ENCODE results near the gene DNAH2. TPM values are rescaled to one million over a fixed set of nuclear protein-coding genes. Genes with fewer than 3 reads are reported as not detected.

DNAH2 gene
- total and polyA plus RNA-seq, 2 of the 13 experiments (the other 11 are each of a cell fraction or from before 2014, with no cell fraction given), result not detected

DNA sequence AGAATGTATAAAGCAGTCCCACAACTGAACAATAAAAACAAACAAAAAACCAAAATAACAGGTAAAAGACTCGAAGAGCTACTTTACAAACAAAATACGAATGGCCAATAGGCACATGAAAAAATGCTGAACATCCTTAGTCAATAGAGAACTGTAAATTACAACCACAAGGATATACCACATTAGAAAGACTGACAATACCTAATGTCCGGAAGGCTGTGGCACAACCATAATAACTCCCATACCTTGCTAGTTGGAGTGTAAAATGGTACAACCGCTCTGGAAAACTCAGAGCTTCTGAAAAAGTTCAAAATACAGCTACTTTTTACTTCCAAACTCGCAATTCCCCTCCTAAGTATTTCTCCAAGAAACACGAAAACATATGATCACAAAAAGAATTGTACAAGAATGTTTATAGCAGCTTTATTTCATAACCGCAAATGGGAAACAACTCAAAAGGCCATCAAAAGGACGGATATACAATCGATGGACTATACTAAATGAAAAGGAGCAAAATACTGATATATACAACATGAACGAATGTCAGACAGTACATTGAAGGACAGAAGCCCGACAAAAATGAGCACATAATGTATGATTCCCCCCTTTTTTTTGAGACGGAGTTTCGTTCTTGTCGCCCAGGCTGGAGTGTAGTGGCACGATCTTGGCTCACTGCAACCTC is 32.6 kb upstream of the DNAH2 start:
- no peak for DNase-seq (ENCODE audit: low spot score)
- no peak for TF ChIP-seq FOXA1 (IDR thresholded peaks at IDR 0.05)
- no peak for TF ChIP-seq FOXA1 (CRISPR knock-in tag; IDR thresholded peaks at IDR 0.05)
- peak; percentile 55; the same call in 1 of the 2 replicates for TF ChIP-seq NAIF1 (CRISPR knock-in tag; IDR thresholded peaks at IDR 0.05; ENCODE audit: borderline replicate concordance)
- TF ChIP-seq, protein P1, sequence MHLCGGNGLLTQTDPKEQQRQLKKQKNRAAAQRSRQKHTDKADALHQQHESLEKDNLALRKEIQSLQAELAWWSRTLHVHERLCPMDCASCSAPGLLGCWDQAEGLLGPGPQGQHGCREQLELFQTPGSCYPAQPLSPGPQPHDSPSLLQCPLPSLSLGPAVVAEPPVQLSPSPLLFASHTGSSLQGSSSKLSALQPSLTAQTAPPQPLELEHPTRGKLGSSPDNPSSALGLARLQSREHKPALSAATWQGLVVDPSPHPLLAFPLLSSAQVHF (CRISPR knock-in tag; IDR thresholded peaks at IDR 0.05), result no peak
- TF ChIP-seq, protein P2, sequence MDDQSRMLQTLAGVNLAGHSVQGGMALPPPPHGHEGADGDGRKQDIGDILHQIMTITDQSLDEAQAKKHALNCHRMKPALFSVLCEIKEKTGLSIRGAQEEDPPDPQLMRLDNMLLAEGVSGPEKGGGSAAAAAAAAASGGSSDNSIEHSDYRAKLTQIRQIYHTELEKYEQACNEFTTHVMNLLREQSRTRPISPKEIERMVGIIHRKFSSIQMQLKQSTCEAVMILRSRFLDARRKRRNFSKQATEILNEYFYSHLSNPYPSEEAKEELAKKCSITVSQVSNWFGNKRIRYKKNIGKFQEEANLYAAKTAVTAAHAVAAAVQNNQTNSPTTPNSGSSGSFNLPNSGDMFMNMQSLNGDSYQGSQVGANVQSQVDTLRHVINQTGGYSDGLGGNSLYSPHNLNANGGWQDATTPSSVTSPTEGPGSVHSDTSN (CRISPR knock-in tag; IDR thresholded peaks at IDR 0.05; ENCODE audit: borderline replicate concordance), result no peak
- TF ChIP-seq, protein P3, sequence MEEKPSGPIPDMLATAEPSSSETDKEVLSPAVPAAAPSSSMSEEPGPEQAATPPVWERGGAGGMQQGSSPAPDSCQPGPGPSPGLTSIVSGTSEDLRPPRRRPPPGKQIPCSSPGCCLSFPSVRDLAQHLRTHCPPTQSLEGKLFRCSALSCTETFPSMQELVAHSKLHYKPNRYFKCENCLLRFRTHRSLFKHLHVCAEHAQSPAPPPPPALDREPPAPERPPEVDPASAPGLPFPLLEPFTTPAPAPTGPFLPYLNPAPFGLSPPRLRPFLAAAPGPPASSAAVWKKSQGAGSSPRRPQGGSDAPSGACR (CRISPR knock-in tag; IDR thresholded peaks at IDR 0.05), result no peak
- TF ChIP-seq, protein P4, sequence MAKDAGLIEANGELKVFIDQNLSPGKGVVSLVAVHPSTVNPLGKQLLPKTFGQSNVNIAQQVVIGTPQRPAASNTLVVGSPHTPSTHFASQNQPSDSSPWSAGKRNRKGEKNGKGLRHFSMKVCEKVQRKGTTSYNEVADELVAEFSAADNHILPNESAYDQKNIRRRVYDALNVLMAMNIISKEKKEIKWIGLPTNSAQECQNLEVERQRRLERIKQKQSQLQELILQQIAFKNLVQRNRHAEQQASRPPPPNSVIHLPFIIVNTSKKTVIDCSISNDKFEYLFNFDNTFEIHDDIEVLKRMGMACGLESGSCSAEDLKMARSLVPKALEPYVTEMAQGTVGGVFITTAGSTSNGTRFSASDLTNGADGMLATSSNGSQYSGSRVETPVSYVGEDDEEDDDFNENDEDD (CRISPR knock-in tag; IDR thresholded peaks at IDR 0.05; ENCODE audit: borderline replicate concordance), result no peak
- no peak for TF ChIP-seq ZNF432 (CRISPR knock-in tag; IDR thresholded peaks at IDR 0.05; ENCODE audit: borderline replicate concordance)
- no peak for TF ChIP-seq DMAP1 (CRISPR knock-in tag; IDR thresholded peaks at IDR 0.05)
- TF ChIP-seq KAT2B (IDR thresholded peaks at IDR 0.05; ENCODE audit: borderline replicate concordance, low read depth, low read length), result no peak
- TF ChIP-seq GTF3A (CRISPR knock-in tag; conservative IDR thresholded peaks at IDR 0.05), result no peak
- TF ChIP-seq ZNF441 (CRISPR knock-in tag; IDR thresholded peaks at IDR 0.05; ENCODE audit: borderline replicate concordance), result peak; percentile 85
- Histone ChIP-seq H3K36me3 (replicated peaks in 1 of 2; ENCODE audit: control insufficient read depth in 1 of 2, insufficient read depth in 2 of 2, low read length in 2 of 2) (no peaks in the 10 kb centered on the region; a peak in 1 of 5 replicates), H3K79me2 (ENCODE audit: insufficient read depth, low read length) (peaks cover 53% of the 10 kb centered on the region), H3K4me3 (replicated peaks in 1 of 3; ENCODE audit: insufficient read depth in 1 of 3, low read depth in 2 of 3, low read length in 3 of 3) (peak overlapping the region; percentile 93 to 98 (median 95)), H3K4me2 (ENCODE audit: low read depth, low read length) (peak overlapping the region; percentile 76), H3K27me3 (ENCODE audit: control insufficient read depth in 1 of 2, insufficient read depth in 2 of 2, low read length in 2 of 2) (no peaks in the 10 kb centered on the region; a peak in 1 of 5 replicates), H4K20me1 (ENCODE audit: insufficient read depth, low read length) (no peaks in the 10 kb centered on the region; the same call in 1 of the 2 replicates), H2AFZ (ENCODE audit: low read length) (no peak overlapping the region), H3K9me3 (ENCODE audit: low read length) (no peaks in the 10 kb centered on the region), H3K27ac (ENCODE audit: extremely low read length, insufficient read depth, low read length) (peak overlapping the region; percentile 95), H3K9ac (ENCODE audit: insufficient read depth, low read depth, low read length) (peak overlapping the region; percentile 97), H3K4me1 (ENCODE audit: insufficient read depth, low read length) (peaks cover 26% of the 10 kb centered on the region)
- intact Hi-C loops (cut with micrococcal nuclease; ENCODE audit: unreplicated experiment) (loop anchor here (5.0 kb wide), 2 partner anchors 53 to 113 kb away; partner anchors contain the start of gene SHBG), in situ Hi-C loops (cut with HindIII; ENCODE audit: extremely low pct_ligation_motif_present, low pct_unique_long_range_greater_than_20kb) (loop anchor here (5.0 kb wide), 2 partner anchors 53 to 98 kb away; partner anchors contain the start of gene SHBG)
- POLR2A ChIA-PET, result interaction anchor here (0.5 to 5.5 kb wide), 6 partner anchors 21 to 285 kb away, joined by 3 to 89 read pairs (median 24); partner anchors contain the start of genes ATP1B2, FXR2, MPDU1 and TMEM256
- BruUV-seq (replicated peaks), result no TSS peak
- CTCF ChIA-PET (ENCODE audit: low intra/inter-chr PET ratio, low total read pairs), result no interaction called here
- WGBS (ENCODE audit: low lambda C conversion rate), result 29% methylated on average over 15 of the region's 15 CpGs
- no peak for FAIRE-seq
- ATAC-seq, result no peak
